A549 (cell line): ENCODE data around the gene DLG2. TPM values are rescaled to one million over a fixed set of nuclear protein-coding genes. Genes with fewer than 3 reads are reported as not detected.

Source experiments
- ATAC-seq, 2 experiments: fragments of 200-7000 bp in 1 of 2; fragments of >200 bp in 1 of 2; cut with Nextera tagmentation in 1 of 2; cut with Tn5 transposase in 1 of 2; 3 replicates each; pipeline versions ENCODE4 v1.8.0 to v1.9.1; 2018 to 2020; ENCODE audit warnings: mild to moderate bottlenecking in 1 of 2, moderate library complexity in 1 of 2
- CTCF ChIA-PET: fragments of 300-600 bp; sonication (Branson Sonifier 250); formaldehyde crosslinking; extraction: SDS; loops from one replicate; lab custom pipeline; 2021; ENCODE audit warnings: antibody characterized with exemption, inconsistent platforms; lab: Yijun Ruan, JAX
- POLR2A ChIA-PET: fragments of 350-600 bp; formaldehyde crosslinking; extraction: SDS; loops from one replicate; lab custom pipeline; 2021; ENCODE audit warnings: antibody characterized with exemption, inconsistent platforms; lab: Yijun Ruan, JAX
- DNase-seq, 2 experiments: peaks; one replicate each; pipeline versions ENCODE4 v3.0.0 to v3.0.0-alpha.2; 2011 to 2016; ENCODE audit warnings: low read depth in 1 of 2, low spot score in 1 of 2
- FAIRE-seq: peaks from 2 replicates; lab custom pipeline; 2011; peaks lifted over from hg19 to GRCh38; lab: Jason Lieb, UNC
- H3K27ac ChIP-seq, 2 experiments: fragments of >200 bp; sonication (Bioruptor Twin); formaldehyde crosslinking; 3 replicates each; pipeline ENCODE4 v1.5.1; 2016 to 2017
- H3K4me1 ChIP-seq: fragments of >200 bp; sonication (Bioruptor Twin); formaldehyde crosslinking; 3 replicates; pipeline ENCODE4 v1.6.1; 2016
- H3K4me2 ChIP-seq: fragments of >200 bp; sonication (Bioruptor Twin); formaldehyde crosslinking; 3 replicates; pipeline ENCODE4 v1.6.1; 2016
- H3K4me3 ChIP-seq: fragments of >200 bp; sonication (Bioruptor Twin); formaldehyde crosslinking; 3 replicates; pipeline ENCODE4 v1.5.1; 2016
- H3K9me3 ChIP-seq: fragments of >200 bp; sonication (Bioruptor Twin); formaldehyde crosslinking; 3 replicates; pipeline ENCODE4 v1.6.1; 2016
- ATOH8 ChIP-seq: fragments of 250-450 bp; sonication (Bioruptor Pico); IDR thresholded peaks from 2 replicates; pipeline ENCODE4 v1.5.0; 2020; ENCODE audit warnings: low read depth, mild to moderate bottlenecking, moderate library complexity
- BCL3 ChIP-seq: fragments of >200 bp; sonication (Bioruptor Twin); formaldehyde crosslinking; IDR thresholded peaks from 3 replicates; pipeline ENCODE4 v1.6.1; 2016
- CHD2 ChIP-seq: fragments of 150-350 bp; IDR thresholded peaks from 2 replicates; pipeline ENCODE4 v1.6.1; 2014; ENCODE audit warnings: low read length; ENCODE audit not compliant: partially characterized antibody
- CHD4 ChIP-seq: fragments of 200-600 bp; sonication (generic); IDR thresholded peaks from 2 replicates; pipeline ENCODE4 v1.6.1; 2016; ENCODE audit warnings: antibody characterized with exemption, mild to moderate bottlenecking, borderline replicate concordance
- E2F6 ChIP-seq: IDR thresholded peaks from 2 replicates; pipeline ENCODE4 v1.6.1; 2012; ENCODE audit warnings: low read depth, borderline replicate concordance
- EHF ChIP-seq: fragments of 250-450 bp; sonication (Bioruptor Pico); IDR thresholded peaks from 2 replicates; pipeline ENCODE4 v1.5.0; 2020; ENCODE audit warnings: mild to moderate bottlenecking
- EP300 ChIP-seq, 2 experiments: fragments of >200 bp; sonication (Bioruptor Twin); formaldehyde crosslinking; IDR thresholded peaks; 2 replicates in 1 of 2; 3 replicates in 1 of 2; pipeline ENCODE4 v1.6.1; 2016 to 2017
- ESRRA ChIP-seq: fragments of 150-350 bp; IDR thresholded peaks from 2 replicates; pipeline ENCODE4 v1.6.1; 2014; ENCODE audit warnings: mild to moderate bottlenecking, low read length, borderline replicate concordance
- FOSL2 ChIP-seq, 2 experiments: fragments of 450-650 bp in 1 of 2; fragments of >200 bp in 1 of 2; sonication (Bioruptor Twin) in 1 of 2; formaldehyde crosslinking; IDR thresholded peaks; 2 replicates each; pipeline versions ENCODE4 v1.5.0 to v1.6.1; 2016 to 2020; ENCODE audit warnings: mild to moderate bottlenecking in 1 of 2, moderate library complexity in 1 of 2
- FOXS1 ChIP-seq: fragments of 250-450 bp; sonication (Bioruptor Pico); IDR thresholded peaks from 2 replicates; pipeline ENCODE4 v1.5.0; 2020; ENCODE audit warnings: mild to moderate bottlenecking, moderate library complexity
- GATA3 ChIP-seq: IDR thresholded peaks from 2 replicates; pipeline ENCODE4 v1.6.1; 2012; ENCODE audit warnings: borderline replicate concordance
- HDAC2 ChIP-seq: fragments of 200-600 bp; sonication (generic); IDR thresholded peaks from 2 replicates; pipeline ENCODE4 v1.6.1; 2016
- HEYL ChIP-seq: fragments of 250-450 bp; sonication (Bioruptor Pico); IDR thresholded peaks from 2 replicates; pipeline ENCODE4 v1.8.0; 2021; ENCODE audit warnings: mild to moderate bottlenecking, moderate library complexity
- HOXB13 ChIP-seq: fragments of 250-450 bp; sonication (Bioruptor Pico); IDR thresholded peaks from 2 replicates; pipeline ENCODE4 v1.5.0; 2020; ENCODE audit warnings: low read depth, mild to moderate bottlenecking, moderate library complexity
- JUN ChIP-seq, 2 experiments: fragments of >200 bp; sonication (Bioruptor Twin); formaldehyde crosslinking; IDR thresholded peaks; 2 replicates in 1 of 2; 3 replicates in 1 of 2; pipeline ENCODE4 v1.6.1; 2016 to 2017
- MAFK ChIP-seq: fragments of 450-650 bp; IDR thresholded peaks from 2 replicates; pipeline ENCODE4 v1.6.1; 2014; ENCODE audit not compliant: partially characterized antibody
- MAX ChIP-seq: IDR thresholded peaks from 2 replicates; pipeline ENCODE4 v1.6.1; 2012
- PBX3 ChIP-seq: IDR thresholded peaks from 2 replicates; pipeline ENCODE4 v1.6.1; 2012
- RARB ChIP-seq: fragments of 250-450 bp; sonication (Bioruptor Pico); IDR thresholded peaks from 2 replicates; pipeline ENCODE4 v1.8.0; 2021; ENCODE audit warnings: mild to moderate bottlenecking, moderate library complexity
- RFX5 ChIP-seq: fragments of 450-650 bp; IDR thresholded peaks from 2 replicates; pipeline ENCODE4 v1.7.1; 2014; ENCODE audit warnings: antibody characterized with exemption, mild to moderate bottlenecking, moderate library complexity
- RNF2 ChIP-seq: fragments of 200-600 bp; sonication (generic); IDR thresholded peaks from 2 replicates; pipeline ENCODE4 v1.6.1; 2016; ENCODE audit warnings: low read depth, mild to moderate bottlenecking, antibody characterized with exemption, moderate library complexity, borderline replicate concordance
- SMC3 ChIP-seq: fragments of >200 bp; sonication (Bioruptor Twin); formaldehyde crosslinking; IDR thresholded peaks from 3 replicates; pipeline ENCODE4 v1.6.1; 2018; ENCODE audit warnings: inconsistent platforms
- SREBF2 ChIP-seq: fragments of 450-650 bp; IDR thresholded peaks from 2 replicates; pipeline ENCODE4 v1.6.1; 2014; ENCODE audit warnings: mild to moderate bottlenecking, moderate library complexity
- TFCP2L1 ChIP-seq: fragments of 250-450 bp; sonication (Bioruptor Pico); IDR thresholded peaks from 2 replicates; pipeline ENCODE4 v1.5.0; 2021; ENCODE audit warnings: mild to moderate bottlenecking
- TP53 ChIP-seq: fragments of 250-450 bp; sonication (Bioruptor Pico); IDR thresholded peaks from 2 replicates; pipeline ENCODE4 v1.5.0; 2021; ENCODE audit warnings: mild to moderate bottlenecking, moderate library complexity
- USF2 ChIP-seq: fragments of 450-650 bp; IDR thresholded peaks from 2 replicates; pipeline ENCODE4 v1.6.1; 2014; ENCODE audit warnings: antibody characterized with exemption
- ZC3H11A ChIP-seq: fragments of 450-650 bp; IDR thresholded peaks from 2 replicates; pipeline ENCODE4 v1.6.1; 2014; ENCODE audit warnings: antibody characterized with exemption, mild to moderate bottlenecking
- ZFP36 ChIP-seq: fragments of 450-650 bp; IDR thresholded peaks from 2 replicates; pipeline ENCODE4 v1.6.1; 2014; ENCODE audit warnings: borderline replicate concordance; ENCODE audit not compliant: partially characterized antibody
- ZNF302 ChIP-seq: fragments of 250-450 bp; sonication (Bioruptor Pico); IDR thresholded peaks from 2 replicates; pipeline ENCODE4 v1.9.0; 2021; ENCODE audit warnings: inconsistent platforms, mild to moderate bottlenecking, moderate library complexity
- WGBS: methylation state at CpG from one replicate; pipeline ENCODE4 v1.1.6; 2017; ENCODE audit errors: missing lambda C conversion rate; 5-methylcytosine and 5-hydroxymethylcytosine counted together
- polyA plus RNA-seq, 4 experiments: library from polyadenylated mRNA; depleted of rRNA in 3 of 4; stranded (reverse); fragments of >200 nt; fragmentation: RNase III in 1 of 4; extraction: RNeasy Plus Mini Kit Qiagen cat#74134 plus additional on column Dnase treatment in 1 of 4; gene quantifications; 2 replicates in 3 of 4; 3 replicates in 1 of 4; pipeline ENCODE4 v1.2.3, GENCODE V29; 2011 to 2017

The DLG2 gene
- polyA plus RNA-seq, 2 of the 4 experiments (the other 2 are of a cell fraction), result 0.26 to 0.79 TPM

- ATAC-seq (no peak), DNase-seq (no peak), FAIRE-seq (no peak)
- Histone ChIP-seq H3K4me1 (no peaks in the 10 kb centered on the region), H3K9me3 (no peaks in the 10 kb centered on the region; the same call in 2 of the 3 replicates), H3K27ac (no peak overlapping the region), H3K4me3 (no peak overlapping the region), H3K4me2 (no peak overlapping the region)
- no peak for TF ChIP-seq GATA3
- TF ChIP-seq FOSL2 (IDR thresholded peaks at IDR 0.05), result no peak
- TF ChIP-seq FOSL2 (CRISPR knock-in tag; IDR thresholded peaks at IDR 0.05), result no peak
- no peak for TF ChIP-seq ZNF302 (CRISPR knock-in tag)
- no peak for TF ChIP-seq HDAC2
- TF ChIP-seq ZFP36, result no peak
- no peak for TF ChIP-seq FOXS1 (CRISPR knock-in tag)
- no peak for TF ChIP-seq TFCP2L1 (CRISPR knock-in tag)
- TF ChIP-seq SREBF2, result no peak
- no peak for TF ChIP-seq RFX5
- no peak for TF ChIP-seq PBX3
- no peak for TF ChIP-seq ZC3H11A
- no peak for TF ChIP-seq ESRRA
- TF ChIP-seq JUN (IDR thresholded peaks at IDR 0.05), result no peak
- no peak for TF ChIP-seq CHD4
- TF ChIP-seq HOXB13 (CRISPR knock-in tag), result no peak
- TF ChIP-seq EHF (CRISPR knock-in tag), result no peak
- TF ChIP-seq RARB (CRISPR knock-in tag), result no peak
- CTCF ChIA-PET, result no interaction called here
- POLR2A ChIA-PET, result no interaction called here
These were observed 109.9 kb downstream of the DLG2 start for GRCh38 chr11:85517272-85517671.

GRCh38 chr11:85495918-85496317, 131.2 kb downstream of the DLG2 start:
- no peak overlapping the region for H3K4me3 ChIP-seq
- TF ChIP-seq CHD2, result no peak
- TF ChIP-seq HDAC2, result no peak
- TF ChIP-seq ATOH8, result no peak
- TF ChIP-seq FOXS1 (CRISPR knock-in tag), result no peak
- no peak for TF ChIP-seq TP53 (CRISPR knock-in tag)
- no peak for TF ChIP-seq SMC3
- no peak for TF ChIP-seq HEYL (CRISPR knock-in tag)
- no peak for TF ChIP-seq GATA3
- FAIRE-seq (no peak), DNase-seq (no peak), ATAC-seq (no peak)
- ChIA-PET CTCF (no interaction called here), POLR2A (no interaction called here)
- no peaks in the 10 kb centered on the region; the same call in 2 of the 3 replicates for H3K9me3 ChIP-seq
- WGBS, result 30% methylated on average over 5 of the region's 5 CpGs
- H3K4me2 ChIP-seq, result no peak overlapping the region
- no peaks in the 10 kb centered on the region for H3K4me1 ChIP-seq
- no peak overlapping the region for H3K27ac ChIP-seq

- no peaks in the 10 kb centered on the region; the same call in 1 of the 3 replicates for H3K9me3 ChIP-seq
- ChIA-PET CTCF (no interaction called here), POLR2A (no interaction called here)
- WGBS, result 3% methylated on average over 1 of the region's 1 CpG
- TF ChIP-seq EP300 (IDR thresholded peaks at IDR 0.05) (no peak), E2F6 (no peak), RARB (CRISPR knock-in tag) (no peak), HDAC2 (no peak), BCL3 (no peak), TFCP2L1 (CRISPR knock-in tag) (no peak), HEYL (CRISPR knock-in tag) (no peak), MAFK (no peak), RNF2 (no peak), USF2 (no peak), MAX (no peak)
- TF ChIP-seq, all 56 proteins: peak for 0
- no peak overlapping the region for H3K27ac ChIP-seq
- no peaks in the 10 kb centered on the region for H3K4me1 ChIP-seq
- no peak overlapping the region for H3K4me2 ChIP-seq
- FAIRE-seq (no peak), DNase-seq (no peak), ATAC-seq (no peak)
- H3K4me3 ChIP-seq, result no peak overlapping the region
These were observed 132.7 kb downstream of the DLG2 start for GRCh38 chr11:85494396-85494795.
